CD4-positive, alpha-beta T cell treated with Interleukin-12 subunit alpha and Interleukin-12 subunit beta, for 1 hour (primary cell): Measurements from ENCODE around the gene INPP4B.

Experiments
- DNase-seq: peaks from one replicate; pipeline ENCODE4 v3.0.0-alpha.2; 2020

Gene INPP4B

DNA sequence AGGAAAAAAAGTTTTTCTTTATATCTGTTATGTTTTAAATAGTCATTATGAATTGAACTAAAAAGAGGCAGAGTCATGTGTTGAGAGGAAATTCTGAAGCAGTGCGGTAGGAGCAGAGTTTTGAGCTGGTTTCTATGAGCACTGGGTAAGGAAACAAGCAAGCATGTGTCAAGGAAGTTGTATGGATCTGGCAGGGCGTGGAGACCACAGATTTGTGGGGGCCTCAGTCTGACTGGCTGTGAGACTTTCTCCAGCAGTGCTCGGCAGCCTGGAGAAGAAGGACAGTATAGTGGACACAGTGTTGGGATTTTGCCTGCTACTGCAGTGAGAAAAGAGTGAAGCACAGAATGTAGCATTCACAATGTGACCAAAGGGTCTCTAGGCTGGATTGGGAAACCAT is 399.1 kb downstream of the INPP4B start:
- no peak for DNase-seq

DNA sequence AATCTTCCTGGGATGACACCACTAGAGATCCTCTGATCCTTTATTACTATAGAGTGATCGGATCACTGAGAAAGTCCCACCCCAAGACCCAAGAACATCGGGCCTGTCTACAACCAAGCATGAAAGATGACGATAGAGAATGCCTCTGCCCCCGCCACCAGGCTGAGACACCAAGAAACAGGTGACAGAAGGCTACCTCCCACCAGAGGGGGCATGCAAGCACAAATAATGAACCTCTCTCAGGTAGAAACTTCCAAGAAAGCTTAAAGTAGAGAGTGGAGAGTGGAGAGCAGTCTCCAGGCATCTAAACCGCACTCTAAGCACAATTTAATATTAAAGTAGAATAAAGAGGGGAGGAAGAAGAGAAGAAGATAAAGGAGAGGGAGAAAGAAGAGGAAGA is 402.6 kb downstream of the INPP4B start:
- no peak for DNase-seq

DNA sequence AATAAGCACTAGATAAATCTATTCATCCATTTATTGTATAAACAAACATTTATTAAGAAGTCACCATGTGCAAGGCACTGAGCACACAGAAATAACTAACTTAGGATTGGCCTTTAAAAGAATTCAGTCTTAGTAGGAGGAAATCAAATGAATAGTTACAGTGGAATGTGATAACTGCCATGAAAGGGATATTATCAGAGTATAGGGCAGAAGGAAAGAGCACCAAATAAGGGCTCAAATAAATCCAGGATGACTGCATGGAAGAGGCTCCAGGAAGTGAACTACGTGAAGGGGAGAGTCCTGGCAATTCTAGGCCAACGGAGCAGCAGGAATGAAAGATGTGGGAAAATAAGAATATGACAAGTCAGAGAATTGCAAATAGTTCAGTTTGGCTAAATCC is 406.0 kb downstream of the INPP4B start:
- no peak for DNase-seq

- DNase-seq = no peak
Measured at GRCh38 chr4:142435599-142436235, 410.4 kb downstream of the INPP4B start.

DNA sequence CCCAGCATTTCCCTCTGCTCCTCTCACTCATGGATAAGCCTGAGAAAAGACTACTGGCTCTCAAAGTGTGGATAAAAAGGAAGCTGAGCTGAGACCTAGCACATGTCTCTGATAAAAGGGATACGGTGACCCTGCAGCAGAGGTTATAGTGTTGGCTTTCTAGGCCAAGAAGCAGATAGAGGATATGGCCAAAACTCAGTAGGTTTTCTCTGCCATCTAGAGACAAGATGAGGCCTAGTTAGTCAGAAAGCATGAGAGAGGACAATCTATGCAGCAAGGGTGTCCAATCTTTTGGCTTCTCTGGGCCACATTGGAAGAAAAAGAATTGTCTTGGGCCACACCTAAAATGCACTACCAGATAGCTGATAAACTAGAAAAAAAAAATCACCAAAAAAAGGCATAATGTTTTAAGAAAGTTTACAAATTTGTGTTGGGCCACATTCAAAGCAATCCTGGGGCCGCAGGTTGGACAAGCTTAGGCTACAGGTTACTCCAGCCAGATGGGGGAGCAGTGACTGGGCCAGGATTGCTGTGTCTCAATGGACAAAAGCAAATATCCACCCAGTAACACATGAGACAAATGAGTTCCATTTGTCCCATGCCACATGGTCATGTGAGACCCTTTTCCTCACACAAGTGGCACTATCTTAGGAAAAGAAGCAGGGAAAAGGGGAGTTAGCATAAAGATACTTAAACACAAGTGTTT is 411.4 kb downstream of the INPP4B start:
- DNase-seq = peak; percentile 37

GRCh38 chr4:142428715-142429114 is 417.4 kb downstream of the INPP4B start:
- no peak for DNase-seq

DNA sequence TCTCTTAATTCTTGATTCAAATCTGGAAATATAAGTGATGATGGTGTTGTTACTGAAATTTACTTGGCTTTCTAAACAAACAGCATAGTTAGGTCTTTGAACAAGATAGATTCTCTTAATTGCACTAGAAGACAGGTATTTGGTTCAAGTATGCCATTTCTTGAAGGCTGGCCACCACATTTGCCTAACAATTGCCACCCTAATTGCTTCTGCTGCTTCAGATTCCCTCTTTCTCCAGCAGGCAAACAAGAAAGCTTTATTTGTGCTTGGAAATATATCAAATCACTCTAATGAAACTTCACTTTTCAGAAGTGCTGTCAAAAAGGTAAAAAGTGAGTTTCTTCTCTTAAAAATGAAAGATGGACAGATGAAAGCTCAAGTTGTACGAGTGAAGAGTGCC is 418.6 kb downstream of the INPP4B start:
- DNase-seq = no peak

DNA sequence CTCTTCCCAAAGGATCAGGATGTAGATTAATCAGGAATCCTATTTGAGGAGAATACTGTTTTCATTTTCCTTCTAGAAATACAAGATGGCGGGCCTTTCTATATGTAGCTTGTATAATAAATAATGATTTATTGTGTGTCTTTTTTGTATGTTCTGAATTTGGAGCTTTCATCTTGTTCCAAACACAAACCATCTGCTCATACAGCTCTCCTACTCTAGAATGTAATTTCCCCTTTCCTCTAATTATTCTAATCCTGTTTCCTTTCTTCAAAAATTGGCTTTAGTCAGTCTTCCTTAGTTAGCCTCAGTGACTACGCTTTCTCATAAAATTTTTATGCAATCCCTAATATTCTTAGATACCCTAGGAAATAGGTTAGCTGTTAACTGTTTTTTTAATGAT is 422.2 kb downstream of the INPP4B start:
- no peak for DNase-seq

- DNase-seq = no peak
Measured at GRCh38 chr4:142420311-142421095, 425.6 kb downstream of the INPP4B start.

DNA sequence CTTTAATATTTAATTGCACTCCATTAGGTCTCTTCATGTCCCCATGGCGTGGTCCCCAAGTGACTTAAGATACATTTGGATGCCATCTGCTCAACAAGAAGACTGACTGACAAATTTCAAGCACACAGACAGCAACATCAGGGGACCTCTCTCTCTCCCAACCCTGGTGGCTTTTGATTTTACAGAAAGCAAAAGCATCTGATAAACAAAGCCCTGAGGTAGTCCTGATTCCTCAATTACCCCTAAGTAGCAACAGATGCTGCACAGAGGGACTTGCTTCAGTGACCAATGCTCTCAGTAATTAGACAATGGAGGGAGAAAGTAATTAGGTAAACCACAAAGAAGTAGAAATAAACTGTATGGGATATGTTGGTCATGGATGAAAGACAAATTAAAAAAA is 426.4 kb downstream of the INPP4B start:
- no peak for DNase-seq

- no peak for DNase-seq
Measured at GRCh38 chr4:142418697-142419096, 427.4 kb downstream of the INPP4B start.

- DNase-seq = peak; percentile 56
Measured at GRCh38 chr4:142416711-142417275, 429.3 kb downstream of the INPP4B start.

DNA sequence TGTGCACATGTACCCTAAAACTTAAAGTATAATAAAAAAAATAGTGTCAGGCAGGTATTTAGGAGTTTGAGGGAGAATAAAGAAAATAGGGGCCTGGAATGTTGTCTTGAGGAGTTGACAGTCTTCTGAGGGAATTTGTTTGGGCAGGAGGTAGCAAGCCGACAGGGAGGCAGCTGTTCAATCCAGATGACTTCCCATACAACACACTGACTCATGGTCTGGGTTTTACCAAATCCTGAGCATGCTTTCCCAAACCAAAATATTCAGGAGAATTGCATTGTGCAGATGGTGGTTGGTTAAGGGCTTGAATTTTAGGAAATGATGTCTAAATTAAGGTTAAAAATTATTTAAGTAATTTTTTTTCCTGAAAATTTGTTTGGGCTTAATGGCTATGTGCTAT is 430.0 kb downstream of the INPP4B start:
- no peak for DNase-seq

- DNase-seq = no peak
Measured at GRCh38 chr4:142414366-142414990, 431.6 kb downstream of the INPP4B start.

DNA sequence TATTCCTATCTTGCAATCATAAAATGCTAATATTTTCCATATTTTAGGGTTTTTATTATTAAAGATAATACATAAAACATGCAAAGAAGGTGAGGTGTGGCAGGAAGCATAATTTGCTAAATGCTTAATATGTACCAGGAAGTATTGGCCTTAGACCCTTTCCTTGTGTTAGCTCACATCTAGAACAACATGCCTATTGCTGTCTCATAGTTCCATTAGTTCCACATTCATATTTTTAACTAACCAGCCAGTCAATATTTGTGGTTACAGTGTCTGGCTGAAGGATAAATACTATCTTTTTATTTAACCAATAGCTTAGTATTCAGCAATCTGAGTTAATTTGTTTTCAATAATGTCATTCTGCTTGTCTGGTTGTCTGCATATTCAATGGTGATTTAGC is 432.6 kb downstream of the INPP4B start:
- no peak for DNase-seq

- DNase-seq = no peak
Measured at GRCh38 chr4:142411993-142412392, 434.1 kb downstream of the INPP4B start.

DNA sequence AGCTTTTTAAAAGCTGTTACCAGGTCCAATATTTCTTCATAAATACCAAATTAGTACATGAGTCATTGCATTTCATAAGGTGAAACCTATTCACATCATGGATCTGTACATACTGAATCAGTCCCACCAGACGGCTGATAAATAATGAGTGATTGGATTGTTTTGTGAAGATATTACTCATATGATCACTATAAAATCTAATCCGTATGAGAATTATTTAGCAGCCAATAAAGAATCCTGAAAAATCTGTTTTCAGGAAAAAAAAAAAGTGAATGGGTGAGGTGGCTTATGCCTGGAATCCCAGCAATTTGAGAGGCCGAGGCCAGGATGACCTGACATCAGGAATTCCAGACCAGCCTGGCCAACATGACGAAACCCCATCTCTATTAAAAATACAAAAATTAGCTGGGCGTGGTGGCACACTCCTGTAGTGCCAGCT is 438.1 kb downstream of the INPP4B start:
- no peak for DNase-seq

DNA sequence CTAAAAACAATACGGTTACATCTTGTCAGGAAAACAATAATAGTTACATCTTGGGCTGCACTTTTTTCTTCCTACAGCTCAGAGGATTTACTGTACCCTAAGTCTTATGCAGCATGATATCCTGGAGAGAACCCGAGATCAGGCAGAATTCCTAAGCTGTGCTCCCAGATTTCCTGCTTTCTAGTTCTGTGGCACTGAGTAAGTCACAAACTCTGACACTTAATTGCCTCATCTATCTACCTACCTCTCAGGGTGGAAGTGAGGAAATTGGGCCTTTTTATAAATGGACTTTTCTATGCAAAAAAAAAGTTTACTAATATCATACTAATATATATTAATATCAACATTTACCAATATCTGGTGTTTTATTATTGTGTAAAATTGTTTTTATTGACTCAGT is 438.5 kb downstream of the INPP4B start:
- DNase-seq = no peak

GRCh38 chr4:142406917-142407501 is 439.1 kb downstream of the INPP4B start:
- DNase-seq = peak; percentile 59

DNA sequence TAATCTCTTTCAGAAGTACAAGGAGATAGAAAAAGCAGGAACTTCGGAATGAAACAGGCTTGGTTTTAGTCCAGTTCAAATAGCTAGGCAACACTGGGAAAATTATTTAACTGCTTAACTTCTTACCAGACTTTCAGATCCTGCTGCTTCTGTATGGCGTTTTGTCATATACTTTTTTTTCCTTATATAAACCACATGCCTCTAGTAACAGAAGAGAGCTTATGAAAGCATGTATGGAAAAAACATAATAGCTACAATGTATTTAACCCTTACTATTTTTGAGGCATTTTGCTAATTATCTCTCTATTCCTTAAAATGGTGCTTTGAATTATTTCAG is 439.6 kb downstream of the INPP4B start:
- DNase-seq = no peak

GRCh38 chr4:142405695-142406498 is 440.2 kb downstream of the INPP4B start:
- no peak for DNase-seq
